GM12801 (cell line): ENCODE measurements around the gene ITIH5.

Experiments
- TF ChIP-seq, protein P1 (sequence below): IDR thresholded peaks from one replicate; pipeline ENCODE4 v1.5.1; 2011; ENCODE audit warnings: control low read depth; ENCODE audit not compliant: insufficient read length; ENCODE audit errors: extremely low read depth

Gene ITIH5

DNA sequence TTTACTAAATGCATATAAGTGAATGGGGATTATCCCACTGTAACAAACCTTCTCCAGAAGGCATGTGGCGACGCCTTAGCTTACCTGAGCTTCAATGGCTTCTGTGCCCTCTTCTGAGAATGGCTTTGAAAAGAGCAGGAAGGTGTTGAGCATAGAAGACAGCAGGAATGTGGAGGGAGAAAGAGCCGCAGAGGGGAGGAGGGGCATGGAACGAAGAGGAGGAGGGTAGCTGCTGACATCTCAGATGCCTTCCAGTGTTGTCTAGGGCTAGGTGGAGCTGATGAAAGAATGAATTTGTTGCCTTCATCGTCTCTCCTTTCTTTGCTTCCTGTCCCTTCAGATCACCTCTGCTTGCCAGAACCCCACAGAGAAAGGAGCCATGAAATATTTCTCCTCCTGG is 86.2 kb downstream of the ITIH5 start:
- TF ChIP-seq, protein P1, sequence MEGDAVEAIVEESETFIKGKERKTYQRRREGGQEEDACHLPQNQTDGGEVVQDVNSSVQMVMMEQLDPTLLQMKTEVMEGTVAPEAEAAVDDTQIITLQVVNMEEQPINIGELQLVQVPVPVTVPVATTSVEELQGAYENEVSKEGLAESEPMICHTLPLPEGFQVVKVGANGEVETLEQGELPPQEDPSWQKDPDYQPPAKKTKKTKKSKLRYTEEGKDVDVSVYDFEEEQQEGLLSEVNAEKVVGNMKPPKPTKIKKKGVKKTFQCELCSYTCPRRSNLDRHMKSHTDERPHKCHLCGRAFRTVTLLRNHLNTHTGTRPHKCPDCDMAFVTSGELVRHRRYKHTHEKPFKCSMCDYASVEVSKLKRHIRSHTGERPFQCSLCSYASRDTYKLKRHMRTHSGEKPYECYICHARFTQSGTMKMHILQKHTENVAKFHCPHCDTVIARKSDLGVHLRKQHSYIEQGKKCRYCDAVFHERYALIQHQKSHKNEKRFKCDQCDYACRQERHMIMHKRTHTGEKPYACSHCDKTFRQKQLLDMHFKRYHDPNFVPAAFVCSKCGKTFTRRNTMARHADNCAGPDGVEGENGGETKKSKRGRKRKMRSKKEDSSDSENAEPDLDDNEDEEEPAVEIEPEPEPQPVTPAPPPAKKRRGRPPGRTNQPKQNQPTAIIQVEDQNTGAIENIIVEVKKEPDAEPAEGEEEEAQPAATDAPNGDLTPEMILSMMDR, result no peak

GRCh38 chr10:7579681-7580080 is 87.1 kb downstream of the ITIH5 start:
- TF ChIP-seq, protein P1, result no peak

DNA sequence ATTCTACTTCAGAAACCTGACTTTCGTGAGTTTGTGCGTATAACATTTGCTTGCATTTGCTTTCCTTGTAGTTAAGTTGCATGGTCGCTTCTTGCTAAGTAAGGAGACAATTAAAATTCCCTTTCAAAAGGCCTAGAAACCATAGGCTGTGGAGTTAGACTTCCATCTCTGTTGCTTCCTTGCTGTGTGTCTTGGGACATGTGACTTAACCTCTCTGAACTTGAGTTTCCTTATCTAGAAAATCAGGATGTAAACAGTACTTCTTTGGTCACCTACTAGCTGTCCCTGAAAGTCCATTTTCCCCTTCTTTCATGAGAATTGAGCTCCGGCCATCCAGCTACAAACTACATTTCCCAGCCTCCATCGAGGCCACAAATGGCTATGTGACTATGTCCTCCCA is 89.2 kb downstream of the ITIH5 start:
- TF ChIP-seq, protein P1, result no peak

GRCh38 chr10:7577176-7577575 is 89.6 kb downstream of the ITIH5 start:
- TF ChIP-seq, protein P1, result no peak

DNA sequence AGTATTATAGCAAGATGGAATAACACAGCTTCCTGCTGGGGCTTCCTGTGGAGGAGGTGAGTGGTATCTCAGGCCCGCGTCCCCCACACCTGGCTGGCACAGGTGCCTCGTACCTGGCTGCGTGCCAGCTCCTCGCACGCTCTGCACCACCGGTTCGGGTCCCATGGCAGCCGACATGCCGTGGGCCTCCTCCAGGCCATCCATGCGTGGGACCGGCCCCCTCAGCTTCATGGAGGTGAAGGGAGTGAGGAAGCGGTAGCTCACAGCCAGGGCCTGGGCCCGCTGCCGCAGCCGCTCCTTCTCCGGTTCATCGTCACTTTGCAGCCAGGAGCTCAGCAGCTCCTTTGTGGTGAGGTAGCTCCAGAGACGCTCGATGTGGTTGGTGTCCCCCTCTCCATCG is 90.4 kb downstream of the ITIH5 start:
- TF ChIP-seq, protein P1, result no peak

DNA sequence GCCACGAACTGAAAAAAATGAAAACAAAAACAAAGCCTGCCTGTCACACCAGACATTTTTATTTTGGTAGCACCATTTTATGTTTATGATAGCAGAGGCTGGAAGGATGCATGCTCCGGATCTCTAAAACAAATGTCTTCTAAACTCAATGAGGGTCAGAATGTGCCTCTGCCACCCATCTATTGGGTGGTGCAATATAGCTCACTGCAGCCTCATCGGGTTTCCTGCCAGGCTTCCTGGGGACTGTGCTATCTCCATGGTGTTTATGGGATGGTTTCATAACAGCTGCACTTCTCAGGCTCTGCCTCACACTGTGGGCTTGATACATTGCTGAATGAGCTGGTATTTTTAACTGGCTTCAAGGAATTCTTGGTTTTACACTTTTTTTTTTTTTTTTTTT is 94.4 kb downstream of the ITIH5 start:
- TF ChIP-seq, protein P1, result no peak

DNA sequence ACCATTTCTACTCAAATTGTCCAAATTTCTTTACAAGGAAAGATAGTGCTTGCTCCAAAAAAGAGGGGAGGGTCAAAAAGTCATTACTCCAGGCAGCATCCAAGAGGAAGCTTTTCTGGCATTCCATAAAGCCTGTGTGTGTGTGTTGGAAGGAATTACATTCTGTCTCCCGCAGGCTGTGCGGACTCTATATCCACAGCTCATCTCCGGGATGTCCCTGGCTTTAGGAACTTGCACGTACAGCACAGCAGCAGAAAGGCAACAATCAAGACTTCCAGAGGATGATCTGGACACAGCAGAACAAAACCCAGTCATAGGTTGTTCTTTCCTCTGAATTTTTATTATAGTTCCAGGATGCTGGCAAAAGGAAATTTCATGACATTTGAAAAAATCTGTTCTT is 94.8 kb downstream of the ITIH5 start:
- TF ChIP-seq, protein P1, result no peak
